ENCODE measurements around the gene TOMM40.

The TOMM40 gene

GRCh38 chr19:44931541-44931940, 40.5 kb downstream of the TOMM40 start:
- DNase-seq, result no peak

GRCh38 chr19:44939668-44940067, 48.6 kb downstream of the TOMM40 start:
- peak; percentile 39 for DNase-seq

- no peak for DNase-seq
These were observed 51.1 kb downstream of the TOMM40 start, which contains the start of gene APOC4 for GRCh38 chr19:44942067-44942571. TSS of gene APOC4 (plus strand) at chr19:44942237. CDS start at chr19:44942278, 41 bp downstream.

- peak; percentile 97 for DNase-seq
These were observed 52.8 kb downstream of the TOMM40 start for GRCh38 chr19:44943801-44944249.

GRCh38 chr19:44947041-44947581, 56.1 kb downstream of the TOMM40 start:
- peak; percentile 22 for DNase-seq

GRCh38 chr19:44948237-44948636, 57.2 kb downstream of the TOMM40 start:
- no peak for DNase-seq

GRCh38 chr19:44948763-44949374, 57.8 kb downstream of the TOMM40 start:
- no peak for DNase-seq

- no peak for DNase-seq
These were observed 58.5 kb downstream of the TOMM40 start for GRCh38 chr19:44949550-44949949.

GRCh38 chr19:44951179-44952159, 60.4 kb downstream of the TOMM40 start:
- DNase-seq, result peak; percentile 81
